Measurements from ENCODE around the gene FAM120A.
"Not testable (repeated sequence)": the region's sequence is repeated elsewhere in the genome, so short reads cannot be mapped to it uniquely, and the experiment has no call there.

Gene FAM120A

DNA sequence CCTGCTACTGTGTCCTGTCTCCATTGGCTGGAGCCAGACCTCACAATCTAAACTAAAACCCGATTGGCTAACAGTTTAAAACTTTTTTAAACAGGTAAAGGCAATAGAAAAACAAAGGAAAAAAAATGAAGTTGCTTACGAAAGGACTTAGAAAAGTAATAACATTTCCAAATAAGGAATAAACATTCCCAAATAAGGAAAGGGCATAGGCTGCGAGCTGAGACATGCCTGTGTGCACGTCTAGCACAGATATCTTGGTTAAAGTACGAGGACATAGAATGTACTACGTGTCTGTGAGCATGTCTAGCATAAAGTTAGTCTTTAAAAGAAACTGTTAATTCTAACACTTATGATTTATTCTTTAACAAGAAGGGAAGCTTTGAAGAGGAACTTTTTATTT, 15.3 kb upstream of the FAM120A start:
- H3K27ac ChIP-seq: no peak overlapping the region
- TF ChIP-seq, protein P1, sequence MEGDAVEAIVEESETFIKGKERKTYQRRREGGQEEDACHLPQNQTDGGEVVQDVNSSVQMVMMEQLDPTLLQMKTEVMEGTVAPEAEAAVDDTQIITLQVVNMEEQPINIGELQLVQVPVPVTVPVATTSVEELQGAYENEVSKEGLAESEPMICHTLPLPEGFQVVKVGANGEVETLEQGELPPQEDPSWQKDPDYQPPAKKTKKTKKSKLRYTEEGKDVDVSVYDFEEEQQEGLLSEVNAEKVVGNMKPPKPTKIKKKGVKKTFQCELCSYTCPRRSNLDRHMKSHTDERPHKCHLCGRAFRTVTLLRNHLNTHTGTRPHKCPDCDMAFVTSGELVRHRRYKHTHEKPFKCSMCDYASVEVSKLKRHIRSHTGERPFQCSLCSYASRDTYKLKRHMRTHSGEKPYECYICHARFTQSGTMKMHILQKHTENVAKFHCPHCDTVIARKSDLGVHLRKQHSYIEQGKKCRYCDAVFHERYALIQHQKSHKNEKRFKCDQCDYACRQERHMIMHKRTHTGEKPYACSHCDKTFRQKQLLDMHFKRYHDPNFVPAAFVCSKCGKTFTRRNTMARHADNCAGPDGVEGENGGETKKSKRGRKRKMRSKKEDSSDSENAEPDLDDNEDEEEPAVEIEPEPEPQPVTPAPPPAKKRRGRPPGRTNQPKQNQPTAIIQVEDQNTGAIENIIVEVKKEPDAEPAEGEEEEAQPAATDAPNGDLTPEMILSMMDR (conservative IDR thresholded peaks at IDR 0.05): no peak

DNA sequence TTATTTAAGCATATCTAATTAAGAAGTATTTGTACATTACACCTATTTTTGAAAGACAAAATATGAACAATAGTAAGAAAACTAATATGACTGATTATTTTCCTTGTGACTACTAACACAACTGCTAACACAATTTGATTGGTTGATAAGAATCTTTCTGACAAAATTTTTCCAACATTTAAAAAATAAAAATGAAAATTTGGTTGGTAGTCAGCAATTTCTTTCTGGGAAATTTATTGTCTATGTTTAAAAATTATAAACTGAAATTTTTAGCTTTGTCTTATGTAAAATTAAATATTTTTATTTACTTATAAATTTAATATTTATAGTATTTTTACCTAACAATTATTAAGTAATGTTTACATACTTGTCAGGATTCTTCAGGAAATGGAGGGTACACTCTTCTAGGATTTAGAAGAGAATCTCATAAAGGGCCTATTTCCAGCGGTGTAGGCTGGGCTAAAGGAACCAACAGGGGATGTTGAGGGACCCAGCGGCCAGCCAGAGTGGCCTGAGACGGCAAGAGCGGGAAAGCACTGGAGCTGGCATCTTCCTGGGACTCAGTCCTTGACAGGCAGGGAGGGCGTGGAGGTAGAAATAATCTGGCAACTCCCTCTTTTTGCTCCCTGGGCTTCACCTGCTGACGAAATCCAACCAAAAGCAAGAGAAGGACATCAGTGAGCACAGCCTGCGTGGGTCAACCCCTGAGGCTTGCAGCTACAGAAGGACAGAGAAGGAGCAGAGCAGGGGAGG, 14.7 kb upstream of the FAM120A start:
- TF ChIP-seq, protein P1 (conservative IDR thresholded peaks at IDR 0.05): no peak
- H3K27ac ChIP-seq: no peak overlapping the region

DNA sequence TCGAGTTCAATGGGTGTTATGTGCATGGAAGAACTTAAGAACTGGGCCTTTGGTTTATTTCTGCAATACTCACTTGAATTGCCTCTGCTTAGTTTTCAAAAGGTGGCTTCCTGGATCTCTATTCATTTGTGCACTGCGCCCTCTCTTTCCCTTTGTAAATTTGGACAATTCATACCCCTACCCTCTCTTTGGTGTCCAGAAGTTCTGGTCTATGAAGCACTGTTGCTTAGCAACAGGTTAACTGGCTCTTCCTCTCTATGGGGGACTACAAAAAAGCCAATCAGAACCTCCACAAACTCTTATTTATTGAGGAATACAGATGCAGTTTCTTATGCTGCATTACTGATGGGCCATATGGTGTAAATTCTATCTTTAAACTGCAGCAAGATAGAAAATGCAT, 13.5 kb upstream of the FAM120A start:
- TF ChIP-seq, protein P1 (conservative IDR thresholded peaks at IDR 0.05): no peak
- no peak overlapping the region for H3K27ac ChIP-seq

DNA sequence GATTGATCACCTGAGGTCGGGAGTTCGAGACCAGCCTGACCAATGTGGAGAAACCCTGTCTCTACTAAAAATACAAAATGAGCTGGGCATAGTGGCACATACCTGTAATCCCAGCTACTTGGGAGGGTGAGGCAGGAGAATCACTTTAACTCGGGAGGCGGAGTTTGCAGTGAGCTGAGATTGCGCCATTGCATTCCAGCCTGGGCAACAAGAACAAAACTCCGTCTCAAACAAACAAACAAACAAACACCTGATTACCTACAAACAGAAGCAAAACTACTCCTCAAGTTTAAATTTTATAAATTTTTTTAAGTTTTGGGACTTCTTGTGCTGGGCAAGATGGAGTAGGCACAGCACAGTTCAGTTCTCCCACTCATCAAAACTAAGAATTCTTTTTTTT, 12.2 kb upstream of the FAM120A start:
- H3K27ac ChIP-seq: not testable (repeated sequence)

DNA sequence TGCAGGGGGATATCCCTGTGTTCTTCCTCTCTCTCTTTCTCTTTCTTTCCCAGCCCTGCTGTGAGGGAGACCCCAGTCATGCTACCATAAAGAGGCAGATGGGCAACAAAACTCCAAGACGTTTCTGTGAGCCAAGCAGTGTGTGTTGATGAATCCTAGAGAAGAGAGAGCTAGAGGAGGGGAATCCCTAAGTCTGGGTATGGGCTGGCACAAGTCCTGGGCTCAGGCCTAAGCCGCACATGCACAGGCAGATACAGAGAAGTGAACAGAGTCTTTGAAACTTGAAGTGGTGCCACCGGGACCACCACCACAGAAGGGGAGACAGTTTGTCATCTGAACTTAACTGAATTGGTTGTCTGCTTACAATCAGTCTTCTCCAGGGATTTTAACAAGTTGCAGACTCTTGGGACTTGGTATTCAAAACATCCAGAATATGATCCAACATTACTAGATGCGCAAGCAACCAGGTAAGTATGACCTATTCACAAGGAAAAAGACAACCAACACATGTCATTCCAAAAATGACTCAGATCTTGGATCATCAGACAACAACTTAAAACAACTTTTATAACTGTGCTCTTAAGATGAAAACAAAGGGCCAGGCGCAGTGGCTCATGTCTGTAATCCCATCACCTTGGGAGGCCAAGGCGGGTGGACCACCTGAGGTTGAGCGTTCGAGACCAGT, 10.4 kb upstream of the FAM120A start:
- TF ChIP-seq, protein P1 (conservative IDR thresholded peaks at IDR 0.05): no peak
- H3K27ac ChIP-seq: no peak overlapping the region

DNA sequence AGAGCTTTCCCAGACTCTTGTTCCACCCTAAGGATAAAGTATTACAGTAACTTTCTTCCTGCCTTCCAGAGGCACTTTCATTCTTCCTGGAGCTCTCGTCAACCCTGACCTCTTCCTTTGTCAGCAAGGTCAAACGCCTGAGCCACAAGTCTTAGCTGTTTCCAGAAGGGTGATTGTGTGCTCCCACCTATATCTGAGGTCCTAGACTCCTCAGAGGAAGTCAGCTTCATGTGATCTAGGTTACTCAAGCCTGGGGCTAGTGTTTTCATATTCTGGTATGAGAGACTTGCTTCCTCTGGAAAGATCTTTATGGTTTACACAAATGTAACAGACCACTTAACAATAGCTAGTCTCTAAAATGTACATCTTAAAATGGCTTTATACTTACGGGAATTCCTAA, 5.4 kb upstream of the FAM120A start:
- TF ChIP-seq, protein P1 (conservative IDR thresholded peaks at IDR 0.05): no peak

DNA sequence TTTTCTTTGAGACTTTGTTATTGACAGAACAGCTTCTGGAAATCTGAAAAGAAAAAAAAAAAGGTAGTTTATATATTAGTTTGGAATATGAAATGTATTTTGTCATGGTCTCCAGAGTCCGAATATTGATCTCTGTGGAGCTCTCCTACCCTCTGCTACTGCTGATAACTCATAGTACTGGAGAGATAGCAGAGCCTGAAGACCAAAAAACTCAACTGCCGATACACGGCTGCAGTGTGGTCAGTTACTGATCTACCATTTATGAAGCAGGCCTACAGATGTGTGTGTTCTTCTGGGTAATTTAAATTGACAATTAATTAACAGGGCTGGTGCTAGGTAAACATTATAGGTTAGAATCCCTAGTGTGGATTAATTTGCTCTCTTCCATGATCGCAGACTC, 3.8 kb upstream of the FAM120A start:
- no peak overlapping the region for H3K27ac ChIP-seq
- TF ChIP-seq, protein P1 (conservative IDR thresholded peaks at IDR 0.05): no peak

More for the DNA sequence above, 5.4 kb upstream of the FAM120A start:
- H3K27ac ChIP-seq: no peak overlapping the region

All from VCaP (cell line).